WTC11 (cell line): Measurements from ENCODE around the gene RECK. TPM values are rescaled to one million over a fixed set of nuclear protein-coding genes. Genes with fewer than 3 reads are reported as not detected.

ENCODE experiments used
- ATAC-seq: fragments of 200-7000 bp; cut with Tn5 transposase; 2 replicates; pipeline ENCODE4 v1.10.0; 2021; ENCODE audit warnings: mild to moderate bottlenecking, moderate library complexity
- CTCF ChIA-PET: fragments of 300-600 bp; sonication (Branson Sonifier 250); formaldehyde crosslinking; loops from one replicate; lab custom pipeline; 2021; ENCODE audit warnings: antibody characterized with exemption; lab: Charles Lee
- POLR2A ChIA-PET: fragments of 350-600 bp; sonication (Branson Sonifier 250); formaldehyde crosslinking; loops from one replicate; lab custom pipeline; 2021; ENCODE audit warnings: antibody characterized with exemption; lab: Charles Lee
- DNase-seq: peaks from one replicate; pipeline ENCODE4 v3.0.0; 2021; ENCODE audit warnings: low spot score
- H3K27ac Mint-ChIP-seq: 2 replicates; pipeline ENCODE4 v1.8.0; 2021; ENCODE audit warnings: mixed read lengths
- H3K27me3 Mint-ChIP-seq: 2 replicates; pipeline ENCODE4 v1.8.0; 2021; ENCODE audit warnings: low read depth, mild to moderate bottlenecking, moderate library complexity, mixed read lengths
- H3K36me3 Mint-ChIP-seq: 2 replicates; pipeline ENCODE4 v1.8.0; 2021; ENCODE audit warnings: mixed read lengths
- H3K4me1 Mint-ChIP-seq: 2 replicates; pipeline ENCODE4 v1.8.0; 2022; ENCODE audit warnings: mixed read lengths
- H3K4me3 Mint-ChIP-seq: 2 replicates; pipeline ENCODE4 v1.8.0; 2021; ENCODE audit warnings: mild to moderate bottlenecking, moderate library complexity, mixed read lengths
- H3K9me3 Mint-ChIP-seq: 2 replicates; pipeline ENCODE4 v1.8.0; 2021; ENCODE audit warnings: mixed read lengths
- CREB1 ChIP-seq: sonication (generic); formaldehyde crosslinking; IDR thresholded peaks from 2 replicates; pipeline ENCODE4 v1.8.0; 2023; ENCODE audit warnings: mild to moderate bottlenecking, missing genetic modification reagents
- ELF4 ChIP-seq: sonication (generic); formaldehyde crosslinking; IDR thresholded peaks from 2 replicates; pipeline ENCODE4 v1.8.1; 2022; ENCODE audit warnings: low read depth, mild to moderate bottlenecking, moderate library complexity, missing genetic modification reagents
- EMX1 ChIP-seq: fragments of 250-450 bp; sonication (Bioruptor Pico); IDR thresholded peaks from 2 replicates; pipeline ENCODE4 v1.8.0; 2021; ENCODE audit warnings: mild to moderate bottlenecking
- FOXJ3 ChIP-seq: sonication (generic); formaldehyde crosslinking; IDR thresholded peaks from 2 replicates; pipeline ENCODE4 v1.9.0; 2021; ENCODE audit warnings: missing genetic modification reagents, mild to moderate bottlenecking, borderline replicate concordance
- FOXP1 ChIP-seq: sonication (generic); formaldehyde crosslinking; IDR thresholded peaks from 2 replicates; pipeline ENCODE4 v1.8.0; 2022; ENCODE audit warnings: missing genetic modification reagents, mild to moderate bottlenecking, moderate library complexity, borderline replicate concordance
- IRF2 ChIP-seq: sonication (generic); formaldehyde crosslinking; IDR thresholded peaks from 2 replicates; pipeline ENCODE4 v1.8.0; 2022; ENCODE audit warnings: low read depth, missing genetic modification reagents, borderline replicate concordance
- MXD4 ChIP-seq: fragments of 250-450 bp; sonication (Bioruptor Pico); IDR thresholded peaks from 2 replicates; pipeline ENCODE4 v1.8.0; 2021; ENCODE audit warnings: mild to moderate bottlenecking, moderate library complexity, borderline replicate concordance
- NFYB ChIP-seq: sonication (generic); formaldehyde crosslinking; conservative IDR thresholded peaks from 2 replicates; pipeline ENCODE4 v1.8.0; 2022; ENCODE audit warnings: low read depth, missing genetic modification reagents
- NR3C1 ChIP-seq: sonication (generic); formaldehyde crosslinking; conservative IDR thresholded peaks from 2 replicates; pipeline ENCODE4 v1.8.1; 2023; ENCODE audit warnings: low read depth, mild to moderate bottlenecking, missing genetic modification reagents
- PRRX2 ChIP-seq: fragments of 250-450 bp; sonication (Bioruptor Pico); IDR thresholded peaks from 2 replicates; pipeline ENCODE4 v1.8.0; 2021; ENCODE audit warnings: mild to moderate bottlenecking
- RORB ChIP-seq: fragments of 250-450 bp; sonication (Bioruptor Pico); IDR thresholded peaks from 2 replicates; pipeline ENCODE4 v1.9.0; 2021; ENCODE audit warnings: mild to moderate bottlenecking
- ZNF121 ChIP-seq: sonication (generic); formaldehyde crosslinking; IDR thresholded peaks from 2 replicates; pipeline ENCODE4 v1.8.0; 2023; ENCODE audit warnings: missing genetic modification reagents
- ZNF219 ChIP-seq: sonication (generic); formaldehyde crosslinking; IDR thresholded peaks from 2 replicates; pipeline ENCODE4 v1.8.0; 2023; ENCODE audit warnings: missing genetic modification reagents, mild to moderate bottlenecking, borderline replicate concordance
- ZNF232 ChIP-seq: sonication (generic); formaldehyde crosslinking; IDR thresholded peaks from 2 replicates; pipeline ENCODE4 v1.8.0; 2022; ENCODE audit warnings: mild to moderate bottlenecking, missing genetic modification reagents
- ZNF281 ChIP-seq: sonication (generic); formaldehyde crosslinking; IDR thresholded peaks from 2 replicates; pipeline ENCODE4 v1.8.0; 2023; ENCODE audit warnings: mild to moderate bottlenecking, missing genetic modification reagents
- ZNF416 ChIP-seq: fragments of 250-450 bp; sonication (Bioruptor Pico); IDR thresholded peaks from 2 replicates; pipeline ENCODE4 v1.9.0; 2021; ENCODE audit warnings: mild to moderate bottlenecking, inconsistent platforms
- ZNF423 ChIP-seq: fragments of 250-450 bp; sonication (Bioruptor Pico); IDR thresholded peaks from 2 replicates; pipeline ENCODE4 v2.1.2; 2022; ENCODE audit warnings: mild to moderate bottlenecking, moderate library complexity
- total RNA-seq: library from RNA; stranded (reverse); gene quantifications from 3 replicates; pipeline ENCODE4 v1.2.3, GENCODE V29; 2021
- TF ChIP-seq, protein P1 (sequence below): sonication (generic); formaldehyde crosslinking; IDR thresholded peaks from 2 replicates; pipeline ENCODE4 v1.8.0; 2022; ENCODE audit warnings: mild to moderate bottlenecking, missing genetic modification reagents
- TF ChIP-seq, protein P2 (sequence below): sonication (generic); formaldehyde crosslinking; IDR thresholded peaks from 2 replicates; pipeline ENCODE4 v1.8.1; 2023; ENCODE audit warnings: mild to moderate bottlenecking, missing genetic modification reagents
- TF ChIP-seq, protein P3 (sequence below): sonication (generic); formaldehyde crosslinking; IDR thresholded peaks from 2 replicates; pipeline ENCODE4 v1.8.0; 2022; ENCODE audit warnings: mild to moderate bottlenecking, missing genetic modification reagents

The RECK gene
- total RNA-seq, 1 experiment from 2014 or later = 11.2 TPM

- TF ChIP-seq ZNF281 (CRISPR knock-in tag) (peak; percentile 98), IRF2 (CRISPR knock-in tag) (no peak), RORB (no peak), ELF4 (CRISPR knock-in tag) (no peak), ZNF232 (no peak), MXD4 (no peak), PRRX2 (CRISPR knock-in tag) (0 out of 2 replicates have a peak, but pooled peaks have one; percentile 17), NR3C1 (CRISPR knock-in tag) (no peak), FOXP1 (CRISPR knock-in tag) (peak; percentile 45; the same call in 1 of the 2 replicates), FOXJ3 (CRISPR knock-in tag) (no peak), ZNF219 (CRISPR knock-in tag) (no peak), CREB1 (CRISPR knock-in tag) (peak; percentile 40; the same call in 1 of the 2 replicates), ZNF121 (CRISPR knock-in tag) (no peak), EMX1 (no peak), ZNF416 (CRISPR knock-in tag) (no peak)
- TF ChIP-seq, protein P1, sequence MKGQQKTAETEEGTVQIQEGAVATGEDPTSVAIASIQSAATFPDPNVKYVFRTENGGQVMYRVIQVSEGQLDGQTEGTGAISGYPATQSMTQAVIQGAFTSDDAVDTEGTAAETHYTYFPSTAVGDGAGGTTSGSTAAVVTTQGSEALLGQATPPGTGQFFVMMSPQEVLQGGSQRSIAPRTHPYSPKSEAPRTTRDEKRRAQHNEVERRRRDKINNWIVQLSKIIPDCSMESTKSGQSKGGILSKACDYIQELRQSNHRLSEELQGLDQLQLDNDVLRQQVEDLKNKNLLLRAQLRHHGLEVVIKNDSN = no peak
- TF ChIP-seq, protein P2, sequence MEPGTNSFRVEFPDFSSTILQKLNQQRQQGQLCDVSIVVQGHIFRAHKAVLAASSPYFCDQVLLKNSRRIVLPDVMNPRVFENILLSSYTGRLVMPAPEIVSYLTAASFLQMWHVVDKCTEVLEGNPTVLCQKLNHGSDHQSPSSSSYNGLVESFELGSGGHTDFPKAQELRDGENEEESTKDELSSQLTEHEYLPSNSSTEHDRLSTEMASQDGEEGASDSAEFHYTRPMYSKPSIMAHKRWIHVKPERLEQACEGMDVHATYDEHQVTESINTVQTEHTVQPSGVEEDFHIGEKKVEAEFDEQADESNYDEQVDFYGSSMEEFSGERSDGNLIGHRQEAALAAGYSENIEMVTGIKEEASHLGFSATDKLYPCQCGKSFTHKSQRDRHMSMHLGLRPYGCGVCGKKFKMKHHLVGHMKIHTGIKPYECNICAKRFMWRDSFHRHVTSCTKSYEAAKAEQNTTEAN (CRISPR knock-in tag) = 0 out of 2 replicates have a peak, but pooled peaks have one; percentile 8
These were observed 126.5 kb downstream of the RECK start (continued) for GRCh38 chr9:36163049-36163785.

GRCh38 chr9:36163786-36164170 lies 127.1 kb downstream of the RECK start:
- POLR2A ChIA-PET = interaction anchor here (0.5 to 3.3 kb wide), 10 partner anchors 9 to 350 kb away, joined by 3 to 24 read pairs (median 4); partner anchors contain the start of genes CLTA and GLIPR2
- TF ChIP-seq NFYB (peak; percentile 45; the same call in 1 of the 2 replicates), EMX1 (no peak), ZNF423 (CRISPR knock-in tag) (no peak)
- TF ChIP-seq, all 79 proteins: peak for 1
- Mint-ChIP-seq H3K27ac (peak overlapping the region; percentile 90), H3K4me3 (0 out of 2 replicates have a peak overlapping the region, but pooled peaks have one; percentile 0), H3K27me3 (peaks cover 7% of the 10 kb centered on the region; the same call in 1 of the 2 replicates), H3K9me3 (0 out of 2 replicates have a peak, but pooled peaks cover 3% of the 10 kb centered on the region), H3K36me3 (no peaks in the 10 kb centered on the region), H3K4me1 (peaks cover 49% of the 10 kb centered on the region)
- CTCF ChIA-PET = interaction anchor here (0.6 to 5.3 kb wide), 17 partner anchors 9 to 328 kb away, joined by 3 to 131 read pairs (median 5); partner anchors contain the start of genes CLTA and GLIPR2
- DNase-seq = no peak
- no peak for ATAC-seq

DNA sequence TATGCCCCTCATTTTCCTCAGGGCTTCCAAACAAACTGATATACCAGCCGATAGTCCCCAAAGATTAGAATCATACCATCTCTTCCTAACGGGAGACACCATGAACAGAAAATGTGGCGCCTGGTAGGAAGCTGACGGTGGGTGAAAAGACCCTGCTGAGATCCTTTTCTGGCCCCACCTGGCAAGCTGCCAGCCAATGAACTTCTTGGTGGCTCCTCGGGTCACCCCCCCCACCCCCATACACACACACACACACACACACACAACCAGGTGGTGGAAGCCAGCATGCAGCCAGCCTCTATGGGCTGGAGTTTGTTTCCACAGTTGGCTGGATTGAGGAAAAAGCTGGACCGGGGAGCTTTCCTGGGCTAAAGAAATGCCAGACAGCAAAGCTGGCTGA lies 127.7 kb downstream of the RECK start:
- Mint-ChIP-seq H3K9me3 (0 out of 2 replicates have a peak, but pooled peaks cover under 1% of the 10 kb centered on the region), H3K36me3 (no peaks in the 10 kb centered on the region), H3K27ac (0 out of 2 replicates have a peak overlapping the region, but pooled peaks have one; percentile 88), H3K4me3 (no peak overlapping the region), H3K4me1 (peaks cover 49% of the 10 kb centered on the region)
- ChIA-PET CTCF (interaction anchor here (0.6 to 5.3 kb wide), 15 partner anchors 8 to 1552 kb away, joined by 3 to 131 read pairs (median 6); partner anchors contain the start of genes CLTA and GLIPR2), POLR2A (interaction anchor here (2.0 to 3.3 kb wide), 2 partner anchors 13 to 26 kb away, joined by 8 to 24 read pairs; partner anchors contain the start of gene CLTA)
- no peak for ATAC-seq
- no peak for TF ChIP-seq ELF4 (CRISPR knock-in tag)
- TF ChIP-seq, protein P3, sequence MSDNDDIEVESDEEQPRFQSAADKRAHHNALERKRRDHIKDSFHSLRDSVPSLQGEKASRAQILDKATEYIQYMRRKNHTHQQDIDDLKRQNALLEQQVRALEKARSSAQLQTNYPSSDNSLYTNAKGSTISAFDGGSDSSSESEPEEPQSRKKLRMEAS (CRISPR knock-in tag) = 0 out of 2 replicates have a peak, but pooled peaks have one; percentile 25
- TF ChIP-seq, all 79 proteins: peak for 1
- H3K27me3 Mint-ChIP-seq = peaks cover 7% of the 10 kb centered on the region
- DNase-seq = no peak
